Glomerular visceral epithelial cell (primary cell): ENCODE data around the gene NEK10.

Experiments used
- DNase-seq: peaks from one replicate; pipeline ENCODE4 v3.0.0-alpha.2; 2016; ENCODE audit errors: extremely low spot score

NEK10 gene

DNA sequence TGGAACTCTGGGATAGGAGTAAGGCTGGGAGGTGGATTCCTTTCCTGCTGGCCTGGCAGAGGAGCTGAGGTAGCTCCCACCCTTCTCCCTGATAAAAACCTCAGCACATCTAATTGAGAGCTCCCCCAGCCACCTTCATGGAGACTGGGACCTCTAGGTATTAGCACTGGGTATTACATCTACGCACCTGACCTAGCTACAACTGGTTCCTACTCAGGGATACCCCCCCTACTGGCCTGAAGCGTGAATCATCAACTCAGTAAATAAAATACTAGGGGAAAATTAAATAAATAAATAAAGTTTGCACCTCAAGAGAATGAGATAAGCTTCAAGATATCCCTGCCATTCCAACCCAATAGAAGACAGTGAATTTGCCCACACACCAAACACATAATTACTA is 140.4 kb downstream of the NEK10 start:
- no peak for DNase-seq

DNA sequence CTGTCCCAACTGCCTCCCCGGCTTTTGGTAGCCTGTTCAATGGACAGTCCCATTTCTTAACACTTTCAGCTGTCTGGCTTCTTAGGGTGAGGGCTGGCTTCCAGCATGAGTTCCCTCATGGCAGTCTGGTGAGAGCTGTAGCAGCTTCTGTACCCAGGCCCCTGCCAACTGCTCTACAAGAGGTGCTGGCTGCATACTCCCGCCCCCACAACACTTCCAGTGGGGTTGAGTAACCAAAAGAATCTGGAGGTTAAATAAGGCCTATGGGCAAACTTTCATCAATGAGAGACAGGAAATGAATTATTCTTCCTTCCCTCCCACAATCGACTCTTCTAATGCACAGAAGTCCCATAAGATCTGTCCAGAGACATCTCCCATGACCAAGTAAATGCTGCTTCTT is 145.0 kb downstream of the NEK10 start:
- DNase-seq = no peak

DNA sequence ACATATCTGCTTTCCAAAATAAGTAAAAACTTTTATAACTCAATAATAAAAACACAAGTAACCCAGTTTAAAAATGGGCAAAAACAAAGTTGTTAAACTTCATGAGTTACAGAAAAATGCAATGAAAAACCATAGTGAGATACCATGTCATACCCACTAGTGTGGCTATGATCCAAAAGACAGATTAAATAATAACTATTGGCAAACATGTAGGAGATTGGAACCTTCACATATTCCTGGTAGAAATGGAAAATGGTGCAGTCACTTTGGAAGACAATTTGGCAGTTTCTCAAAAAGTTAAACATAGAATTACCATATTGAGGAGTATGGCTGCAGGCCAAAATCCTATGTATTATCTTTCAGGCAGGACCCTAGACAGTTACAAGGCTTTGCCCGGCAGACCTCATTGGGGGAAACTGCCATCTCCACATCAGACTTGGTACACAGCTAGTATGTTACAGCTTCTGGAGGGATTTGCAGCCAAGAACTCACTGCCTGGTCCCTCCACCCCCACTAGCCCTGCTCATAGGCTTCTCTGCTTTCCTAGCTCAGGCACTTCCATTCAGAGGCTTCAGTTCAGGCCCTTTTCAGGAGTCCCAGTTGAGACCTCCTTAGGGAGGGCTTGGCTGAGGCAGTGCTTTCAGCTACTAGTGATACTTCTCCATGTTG is 147.8 kb downstream of the NEK10 start:
- DNase-seq = no peak

DNA sequence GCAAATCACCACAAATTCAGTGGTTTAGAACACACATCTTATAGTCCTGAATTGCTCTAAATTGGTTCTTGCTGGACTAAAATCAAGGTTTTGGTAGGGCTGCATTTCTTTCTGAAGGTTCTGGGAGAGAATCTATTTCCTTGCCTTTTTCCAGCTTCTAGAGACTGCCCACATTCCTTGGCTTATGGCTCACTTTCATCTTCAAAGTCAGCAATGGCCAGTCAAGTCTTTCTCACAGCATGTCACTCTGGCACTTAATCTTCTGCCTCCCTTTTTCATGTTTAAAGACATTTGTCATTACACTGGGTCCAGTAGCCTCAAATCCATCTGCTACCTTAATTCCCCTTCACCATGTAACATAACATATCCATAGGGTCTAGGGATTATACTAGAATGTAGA is 149.0 kb downstream of the NEK10 start:
- no peak for DNase-seq

DNA sequence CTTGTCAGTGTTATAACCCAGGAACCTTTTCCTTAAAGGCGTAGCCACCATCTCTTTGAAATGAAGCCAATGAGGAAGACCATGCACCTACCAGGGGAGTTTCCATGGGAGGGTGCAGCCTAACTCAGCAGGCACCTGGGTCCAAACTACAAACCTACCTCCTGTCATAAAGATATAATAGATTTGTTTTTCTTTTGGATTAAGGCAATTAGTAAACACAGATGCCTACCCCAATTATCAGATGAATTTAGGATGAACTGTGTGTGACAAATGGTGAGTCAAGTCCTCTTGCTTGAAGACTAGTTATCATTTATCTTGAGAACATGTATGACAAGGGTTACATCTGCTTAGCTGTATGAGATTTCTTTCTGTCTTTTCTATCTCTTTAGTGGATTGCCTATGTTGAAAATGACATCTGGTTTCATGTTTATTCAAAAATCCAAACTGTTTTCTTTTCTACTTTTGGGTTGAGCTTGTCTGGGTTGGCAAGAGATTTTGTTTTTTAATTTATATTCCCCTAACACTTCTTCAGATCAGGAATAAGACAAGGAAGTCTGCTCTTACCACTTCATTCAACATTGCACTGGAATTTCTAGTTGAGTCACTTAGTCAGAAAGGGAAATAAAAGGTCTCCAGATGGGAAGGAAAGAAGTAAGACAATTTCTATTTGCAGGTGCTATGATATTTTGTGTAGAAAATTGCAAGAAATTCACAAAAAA is 149.9 kb downstream of the NEK10 start:
- DNase-seq = no peak

GRCh38 chr3:27216955-27217552 is 152.1 kb downstream of the NEK10 start:
- peak; percentile 29 for DNase-seq

- no peak for DNase-seq
Measured at GRCh38 chr3:27216295-27216855, 152.8 kb downstream of the NEK10 start.

DNA sequence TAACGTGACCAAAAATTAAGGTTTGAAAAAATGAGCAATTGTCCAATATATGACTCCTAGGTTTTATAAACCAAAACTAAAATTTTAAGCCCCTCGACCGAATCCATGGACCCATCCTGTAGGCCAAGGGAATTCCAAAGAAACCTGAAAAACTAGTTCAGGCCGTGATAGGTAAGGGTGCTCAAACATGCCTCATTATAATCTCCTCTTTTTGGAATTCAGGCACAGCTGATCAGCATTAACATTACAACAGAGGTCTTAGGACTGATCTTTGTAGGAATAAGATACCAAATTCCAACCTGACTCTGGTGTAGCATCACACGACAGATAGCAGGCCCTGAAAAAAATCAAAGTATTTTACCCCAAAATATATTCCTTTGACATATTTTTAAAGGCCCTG is 155.7 kb downstream of the NEK10 start:
- no peak for DNase-seq

DNA sequence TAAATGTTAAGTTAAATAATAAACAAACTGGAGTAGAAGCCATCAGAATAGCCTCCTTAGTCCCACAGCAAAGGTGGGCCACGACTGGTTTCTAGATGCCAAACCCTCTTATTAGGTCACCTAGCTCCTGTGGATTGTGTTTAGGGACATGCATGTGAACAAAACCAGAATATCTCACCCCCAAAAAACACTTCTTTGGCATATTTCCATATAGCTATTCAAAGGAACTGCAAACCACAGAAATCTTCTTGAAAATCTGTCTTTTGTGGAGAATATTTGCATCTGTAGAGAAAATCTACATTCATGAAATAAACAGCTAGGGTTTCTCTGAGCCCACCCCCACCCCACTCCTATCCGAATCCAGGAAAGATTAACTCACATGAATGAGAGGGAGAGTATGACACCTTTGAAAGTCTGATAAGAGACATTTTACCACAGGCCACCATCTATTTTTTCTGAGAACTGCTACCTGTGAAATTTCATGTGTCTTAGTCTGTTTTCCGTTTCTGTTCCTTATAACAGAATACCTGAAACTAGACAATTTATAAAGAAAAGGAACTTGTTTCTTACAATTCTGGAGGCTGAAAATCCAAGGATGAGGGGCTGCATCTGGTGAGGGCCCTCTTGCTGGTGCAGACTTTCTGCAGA is 159.4 kb downstream of the NEK10 start:
- DNase-seq = no peak

GRCh38 chr3:27208961-27209616 is 160.1 kb downstream of the NEK10 start:
- DNase-seq = no peak

- DNase-seq = no peak
Measured at GRCh38 chr3:27202959-27203358, 166.2 kb downstream of the NEK10 start.

DNA sequence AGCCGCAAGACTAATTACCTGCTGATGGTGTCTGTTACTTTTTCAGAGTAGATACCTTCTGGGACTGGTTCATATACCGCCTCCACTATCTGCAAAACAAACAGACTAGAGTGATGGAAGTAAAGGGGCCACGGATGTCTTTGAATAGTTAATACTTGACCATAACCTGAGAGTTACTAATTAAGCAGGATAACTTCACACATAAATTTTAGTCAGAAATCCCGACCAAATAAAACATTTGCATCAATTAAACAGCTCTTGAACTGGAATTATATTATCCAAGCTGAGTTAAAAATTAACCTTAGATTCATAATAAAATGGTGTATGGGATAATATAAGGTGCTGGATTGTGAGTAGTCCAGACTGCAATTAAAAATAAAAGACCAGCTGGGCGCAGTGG is 167.7 kb downstream of the NEK10 start:
- DNase-seq = no peak

- no peak for DNase-seq
Measured at GRCh38 chr3:27200721-27201489, 168.3 kb downstream of the NEK10 start.

GRCh38 chr3:27194861-27195483 is 174.2 kb downstream of the NEK10 start:
- no peak for DNase-seq

GRCh38 chr3:27193056-27193455 is 176.1 kb downstream of the NEK10 start:
- no peak for DNase-seq

DNA sequence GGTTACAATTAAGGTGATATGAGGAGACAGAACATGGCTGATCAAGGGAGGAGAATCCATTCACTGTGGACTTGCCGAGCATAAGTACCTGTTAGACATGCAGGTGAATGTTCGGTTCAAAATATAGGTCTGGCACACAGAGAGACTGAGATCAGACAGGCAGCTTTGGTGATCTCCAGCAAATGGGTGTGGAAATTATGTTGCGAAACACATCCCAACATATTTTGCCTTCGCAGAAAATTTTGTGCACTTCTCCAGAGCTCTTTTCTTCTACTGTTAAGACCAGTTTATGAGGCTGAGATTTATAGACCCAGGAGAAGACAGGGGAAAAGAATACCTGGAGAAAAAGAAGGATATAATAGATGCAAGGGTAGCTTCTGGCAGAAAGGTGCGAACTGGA is 183.2 kb downstream of the NEK10 start:
- no peak for DNase-seq

- no peak for DNase-seq
Measured at GRCh38 chr3:27185231-27185989, 183.8 kb downstream of the NEK10 start.

- no peak for DNase-seq
Measured at GRCh38 chr3:27184261-27184660, 184.9 kb downstream of the NEK10 start.

DNA sequence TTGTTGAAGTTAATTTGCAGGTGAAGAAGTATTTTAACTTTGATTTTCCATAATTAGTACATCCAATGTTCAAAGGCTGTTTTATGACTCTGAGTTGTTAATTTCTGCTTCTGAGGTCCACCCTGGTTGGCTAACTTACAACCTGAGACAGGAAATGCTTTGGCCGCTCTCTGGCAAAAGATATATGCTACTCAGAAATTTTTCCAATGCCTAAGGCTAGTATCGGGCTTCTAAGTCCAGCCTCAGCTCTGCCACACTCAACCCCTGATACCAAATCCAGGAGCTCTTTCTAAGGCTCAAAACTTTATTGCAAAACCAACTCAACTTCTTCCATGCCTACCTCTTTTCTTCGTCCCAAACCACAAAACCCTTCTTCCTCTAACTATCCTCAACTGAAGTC is 192.9 kb downstream of the NEK10 start:
- DNase-seq = no peak

GRCh38 chr3:27174530-27174929 is 194.7 kb downstream of the NEK10 start:
- no peak for DNase-seq
